GM19463 (cell line): Measurements from ENCODE around the gene CFDP1.

Experiments used
- ATAC-seq: cut with Tn5 transposase; IDR thresholded peaks from one replicate; pipeline ENCODE4 v1.9.1; 2021; ENCODE audit warnings: mild to moderate bottlenecking, moderate library complexity; ENCODE audit not compliant: unreplicated experiment

CFDP1 gene

GRCh38 chr16:75377729-75378386 is 55.4 kb downstream of the CFDP1 start:
- ATAC-seq, result no peak

GRCh38 chr16:75376475-75377161 is 56.7 kb downstream of the CFDP1 start:
- ATAC-seq, result no peak

- no peak for ATAC-seq
Measured at GRCh38 chr16:75374388-75374787, 58.9 kb downstream of the CFDP1 start.

GRCh38 chr16:75372236-75372856 is 61.0 kb downstream of the CFDP1 start:
- ATAC-seq, result no peak

GRCh38 chr16:75371171-75371570 is 62.1 kb downstream of the CFDP1 start:
- ATAC-seq, result no peak

GRCh38 chr16:75364286-75364791 is 69.0 kb downstream of the CFDP1 start:
- ATAC-seq, result no peak

GRCh38 chr16:75362846-75363245 is 70.5 kb downstream of the CFDP1 start:
- no peak for ATAC-seq

GRCh38 chr16:75361936-75362335 is 71.4 kb downstream of the CFDP1 start:
- no peak for ATAC-seq

- ATAC-seq, result no peak
Measured at GRCh38 chr16:75354170-75354569, 79.1 kb downstream of the CFDP1 start.

GRCh38 chr16:75351183-75351582 is 82.1 kb downstream of the CFDP1 start:
- ATAC-seq, result no peak

- no peak for ATAC-seq
Measured at GRCh38 chr16:75345711-75346110, 87.6 kb downstream of the CFDP1 start.

- ATAC-seq, result no peak
Measured at GRCh38 chr16:75343941-75344340, 89.4 kb downstream of the CFDP1 start.

GRCh38 chr16:75343286-75343685 is 90.0 kb downstream of the CFDP1 start:
- no peak for ATAC-seq

GRCh38 chr16:75342308-75342811 is 90.9 kb downstream of the CFDP1 start:
- ATAC-seq, result no peak

- ATAC-seq, result no peak
Measured at GRCh38 chr16:75341564-75342307, 91.6 kb downstream of the CFDP1 start.

- ATAC-seq, result no peak
Measured at GRCh38 chr16:75340741-75341491, 92.4 kb downstream of the CFDP1 start.

GRCh38 chr16:75337430-75337829 is 95.9 kb downstream of the CFDP1 start:
- ATAC-seq, result no peak

- no peak for ATAC-seq
Measured at GRCh38 chr16:75336521-75336920, 96.8 kb downstream of the CFDP1 start.

GRCh38 chr16:75333721-75334163 is 99.6 kb downstream of the CFDP1 start:
- ATAC-seq, result no peak

- ATAC-seq, result no peak
Measured at GRCh38 chr16:75329943-75330342, 103.4 kb downstream of the CFDP1 start.
